IPS DF 19.7 (cell line): ENCODE results near the gene TUBGCP5.

Experiments used
- DNase-seq: peaks from one replicate; pipeline ENCODE4 v3.0.0-alpha.2; 2013; ENCODE audit warnings: low read depth, low spot score

Gene TUBGCP5

GRCh38 chr15:22979238-22980188 is 59.9 kb downstream of the TUBGCP5 start:
- no peak for DNase-seq

- no peak for DNase-seq
Measured at GRCh38 chr15:22978691-22979237, 60.6 kb downstream of the TUBGCP5 start.

- no peak for DNase-seq
Measured at GRCh38 chr15:22974745-22975144, 64.6 kb downstream of the TUBGCP5 start.

GRCh38 chr15:22973987-22974386 is 65.4 kb downstream of the TUBGCP5 start:
- DNase-seq = no peak

GRCh38 chr15:22973286-22973685 is 66.1 kb downstream of the TUBGCP5 start:
- DNase-seq = no peak

GRCh38 chr15:22969489-22969888 is 69.9 kb downstream of the TUBGCP5 start:
- DNase-seq = no peak

GRCh38 chr15:22968366-22968765 is 71.0 kb downstream of the TUBGCP5 start:
- no peak for DNase-seq

GRCh38 chr15:22967084-22967770 is 72.1 kb downstream of the TUBGCP5 start:
- DNase-seq = no peak

- DNase-seq = no peak
Measured at GRCh38 chr15:22966321-22967083, 72.9 kb downstream of the TUBGCP5 start.

- DNase-seq = no peak
Measured at GRCh38 chr15:22963641-22964040, 75.7 kb downstream of the TUBGCP5 start.

- DNase-seq = no peak
Measured at GRCh38 chr15:22962611-22963010, 76.8 kb downstream of the TUBGCP5 start.

- no peak for DNase-seq
Measured at GRCh38 chr15:22961762-22962161, 77.6 kb downstream of the TUBGCP5 start.

- DNase-seq = no peak
Measured at GRCh38 chr15:22960556-22960955, 78.8 kb downstream of the TUBGCP5 start.

GRCh38 chr15:22960126-22960525 is 79.2 kb downstream of the TUBGCP5 start:
- no peak for DNase-seq

GRCh38 chr15:22959321-22960101 is 79.9 kb downstream of the TUBGCP5 start:
- no peak for DNase-seq

GRCh38 chr15:22958487-22959280 is 80.7 kb downstream of the TUBGCP5 start:
- DNase-seq = no peak

GRCh38 chr15:22956978-22957260 is 82.5 kb downstream of the TUBGCP5 start:
- DNase-seq = no peak

- no peak for DNase-seq
Measured at GRCh38 chr15:22956257-22956977, 83.0 kb downstream of the TUBGCP5 start.

GRCh38 chr15:22955544-22956119 is 83.7 kb downstream of the TUBGCP5 start:
- no peak for DNase-seq
